T-helper 2 cell (primary cell): Measurements from ENCODE around the gene PNP.
"Not testable (repeated sequence)": the region's sequence is repeated elsewhere in the genome, so short reads cannot be mapped to it uniquely, and the experiment has no call there.

ENCODE experiments used
- DNase-seq, 5 experiments: peaks; one replicate each; pipeline versions ENCODE4 v3.0.0 to v3.0.0-alpha.2; 2012 to 2022
- total RNA-seq, 2 donors: gene quantifications; one replicate each; lab custom pipeline; 2026; lab: John Stamatoyannopoulos, UW

PNP gene
- 334 to 424 reads per million in 2 donors for total RNA-seq

DNA sequence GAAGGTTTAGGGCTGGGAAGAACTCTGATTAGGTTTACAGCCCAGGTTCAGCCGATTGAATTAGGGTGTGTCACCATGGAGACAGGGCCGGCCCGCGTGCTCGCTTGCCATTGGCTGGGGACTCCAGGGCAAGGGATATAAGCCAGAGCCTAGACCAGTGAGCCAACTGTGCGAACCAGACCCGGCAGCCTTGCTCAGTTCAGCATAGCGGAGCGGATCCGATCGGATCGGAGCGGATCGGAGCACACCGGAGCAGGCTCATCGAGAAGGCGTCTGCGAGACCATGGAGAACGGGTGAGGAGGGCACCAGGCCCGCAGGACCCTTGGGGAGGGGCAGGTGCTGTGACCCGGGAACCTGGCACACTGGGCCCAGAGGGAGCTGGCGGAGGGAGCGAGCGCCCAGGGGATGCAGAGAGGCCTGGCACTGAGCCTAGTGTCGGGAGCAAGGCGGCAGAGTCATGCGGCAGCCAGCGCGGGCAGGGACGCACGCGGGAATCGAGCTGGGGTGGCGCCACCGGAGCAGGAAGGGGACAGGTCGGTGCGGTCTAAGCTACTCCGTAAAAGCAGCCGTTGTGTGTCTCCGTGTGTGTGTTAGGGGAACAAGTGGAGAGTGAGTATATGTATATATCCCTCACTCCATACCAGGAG lies at the start of gene PNP:
TSS of gene PNP (plus strand) at position 165 of the 648 bp plus-strand sequence. CDS start at position 284, 119 bp downstream.
- DNase-seq: peak; percentile 67 to 94 (median 81)

GRCh38 chr14:20419419-20419818 lies 49.8 kb upstream of the PNP start:
- DNase-seq: no peak

- DNase-seq: no peak
These were observed 47.9 kb upstream of the PNP start for GRCh38 chr14:20421267-20421666.

DNA sequence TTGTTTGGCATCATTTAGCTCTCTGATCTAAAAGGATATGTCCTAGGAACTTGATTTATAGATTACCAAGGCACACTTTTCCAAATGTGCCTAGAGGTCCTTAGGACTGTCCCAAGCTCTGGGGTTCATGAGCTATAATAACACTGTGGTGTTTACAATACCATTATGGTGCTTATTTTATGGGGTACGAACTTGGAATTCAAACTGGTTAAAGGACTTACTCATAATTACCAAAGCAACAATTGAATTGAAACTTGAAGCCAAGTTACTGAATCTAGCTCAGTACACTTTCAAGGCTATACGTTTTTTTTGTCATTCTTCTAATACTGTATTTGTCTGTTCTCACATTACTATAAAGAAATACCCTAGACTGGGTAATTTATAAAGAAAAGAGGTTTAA lies 46.3 kb upstream of the PNP start:
- DNase-seq: no peak

GRCh38 chr14:20424851-20425250 lies 44.4 kb upstream of the PNP start:
- no peak for DNase-seq

DNA sequence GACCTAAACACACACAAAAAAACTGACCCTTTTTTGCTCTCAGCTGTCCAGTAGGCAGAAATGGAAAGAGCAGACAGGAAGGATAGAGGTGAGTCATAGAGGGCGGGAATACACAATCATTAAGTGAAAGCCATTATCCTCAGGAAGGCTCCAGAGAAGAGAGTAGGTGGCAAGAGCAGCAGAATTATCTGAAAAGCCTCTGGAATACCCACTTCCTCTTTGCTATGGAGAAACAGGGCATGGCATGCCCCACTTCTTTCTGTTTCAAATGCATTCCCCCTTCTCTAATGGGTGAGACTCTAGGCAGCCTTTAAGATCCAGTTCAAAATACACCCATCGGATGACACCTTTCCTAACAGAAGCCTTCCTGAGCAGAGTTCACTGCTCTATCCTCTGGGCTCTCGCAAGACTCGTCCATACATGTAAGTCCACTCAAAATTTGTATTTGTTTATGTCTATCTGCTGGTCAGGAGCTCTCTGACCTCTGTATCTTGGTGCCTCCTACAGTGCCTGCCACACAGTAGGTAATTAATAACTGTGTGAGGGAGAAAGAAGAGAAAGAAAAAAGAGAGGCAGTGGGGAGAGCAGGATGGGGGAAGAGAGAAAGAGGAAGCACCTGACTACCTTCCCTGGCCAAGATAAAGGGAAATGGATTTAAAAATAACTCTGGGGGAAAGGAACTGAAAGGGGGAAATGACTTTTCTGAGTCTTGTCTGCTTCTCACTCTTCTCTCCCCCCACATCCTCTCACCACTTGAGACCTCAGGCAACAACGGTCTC lies 41.8 kb upstream of the PNP start:
- peak in 1 of 5 experiments; percentile 54 for DNase-seq

DNA sequence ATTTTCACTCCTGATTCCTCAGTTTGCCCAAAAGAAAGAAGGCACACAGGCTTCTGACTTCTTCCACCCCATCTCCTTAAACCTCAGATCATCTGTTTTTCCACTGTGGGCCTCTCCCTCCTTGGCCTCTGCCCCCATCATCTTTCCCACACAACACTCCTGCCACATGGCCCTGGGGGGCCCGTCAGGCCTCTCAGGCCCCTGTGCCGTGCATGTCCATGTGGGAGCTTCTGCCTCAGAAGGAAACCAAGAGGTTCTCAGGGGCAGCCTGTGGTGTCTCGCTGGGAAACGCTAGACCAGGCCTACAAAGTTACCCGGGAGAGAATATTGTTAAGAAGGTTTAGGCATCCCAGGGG lies 41.2 kb upstream of the PNP start:
- DNase-seq: no peak

- DNase-seq: no peak
These were observed 40.4 kb upstream of the PNP start for GRCh38 chr14:20428802-20429201.

DNA sequence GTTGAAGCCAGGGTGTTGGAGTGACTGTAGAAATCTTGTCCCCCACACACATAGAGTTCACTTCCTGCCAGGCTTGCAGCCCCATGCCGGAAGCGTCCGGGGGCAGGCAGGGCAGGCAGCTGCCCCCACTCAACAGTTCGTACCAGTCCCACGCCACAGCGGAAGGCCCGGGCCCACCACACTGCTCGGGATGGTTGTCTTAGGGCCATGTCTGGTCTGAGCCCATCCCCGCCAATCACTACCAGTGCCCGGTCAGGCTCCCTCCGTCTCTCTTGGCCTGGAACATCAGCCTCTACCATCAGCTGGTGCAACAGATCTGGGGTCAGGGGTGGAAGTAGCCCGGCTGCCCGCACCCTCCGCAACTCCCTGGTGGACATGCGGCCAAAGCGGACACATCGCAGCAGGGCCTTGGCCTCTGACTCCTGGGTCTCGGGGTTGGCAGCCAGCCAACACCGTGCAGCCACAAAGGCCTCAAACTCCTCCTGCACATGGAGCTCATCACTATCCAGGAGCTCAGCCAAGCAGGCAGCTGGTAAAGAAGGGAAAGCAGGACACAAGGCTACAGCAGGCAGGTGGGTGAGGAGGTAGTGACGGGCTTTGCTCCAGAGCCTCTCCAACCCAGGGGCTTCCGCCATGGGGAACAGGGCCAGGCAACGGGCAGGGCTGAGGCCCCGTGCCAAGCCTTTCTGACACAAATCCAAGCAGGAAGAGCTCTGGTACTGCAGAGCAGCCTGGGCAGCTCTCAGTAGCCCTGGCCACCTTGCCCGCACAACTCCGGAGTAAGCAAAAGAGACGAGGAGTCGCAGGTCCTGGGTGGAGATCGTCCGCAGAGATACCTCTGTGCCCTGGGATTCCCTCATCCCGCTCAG lies 39.2 kb upstream of the PNP start:
- no peak for DNase-seq

DNA sequence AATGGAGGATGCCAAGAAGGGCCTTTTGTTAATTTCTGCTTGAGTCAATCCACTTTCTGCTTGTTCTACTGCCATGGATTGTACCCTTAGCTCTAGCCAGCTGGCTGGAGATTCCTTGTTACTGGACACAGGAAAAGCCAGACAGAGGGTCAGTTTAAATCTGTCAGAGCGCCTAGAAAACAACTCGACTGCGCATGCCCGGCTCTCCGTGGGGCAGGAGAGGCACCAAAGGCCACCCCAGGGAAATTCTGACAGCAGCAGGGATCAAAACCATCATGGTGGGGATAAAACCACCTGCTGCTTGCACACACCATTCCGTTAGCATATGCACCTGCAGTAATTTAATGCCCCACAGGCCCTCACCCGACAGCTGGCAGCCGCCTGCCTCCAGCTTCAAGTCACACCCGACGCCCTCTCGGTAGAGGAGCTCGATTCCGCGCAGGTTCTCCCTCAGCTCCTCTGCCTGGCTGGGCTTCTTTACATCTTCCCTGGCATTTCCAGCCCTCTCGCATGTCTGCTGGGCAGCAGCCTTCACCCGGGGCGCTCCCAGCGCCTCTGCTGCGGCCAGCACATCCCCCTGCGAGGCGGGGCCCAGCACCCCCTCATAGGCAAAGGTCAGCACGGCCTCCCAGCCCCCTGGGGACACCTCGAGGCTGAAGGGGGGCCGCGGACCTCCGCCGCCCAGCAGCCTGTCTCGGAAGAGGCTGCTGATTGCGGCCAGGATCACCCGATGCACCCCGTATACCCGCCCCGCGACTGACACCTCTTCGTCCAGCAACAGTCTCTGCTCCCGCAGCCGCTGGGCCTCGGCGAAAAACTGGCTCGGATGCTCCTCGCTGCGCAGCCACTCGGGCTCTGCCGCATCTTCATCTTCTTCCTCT lies 34.3 kb upstream of the PNP start:
- DNase-seq: no peak

DNA sequence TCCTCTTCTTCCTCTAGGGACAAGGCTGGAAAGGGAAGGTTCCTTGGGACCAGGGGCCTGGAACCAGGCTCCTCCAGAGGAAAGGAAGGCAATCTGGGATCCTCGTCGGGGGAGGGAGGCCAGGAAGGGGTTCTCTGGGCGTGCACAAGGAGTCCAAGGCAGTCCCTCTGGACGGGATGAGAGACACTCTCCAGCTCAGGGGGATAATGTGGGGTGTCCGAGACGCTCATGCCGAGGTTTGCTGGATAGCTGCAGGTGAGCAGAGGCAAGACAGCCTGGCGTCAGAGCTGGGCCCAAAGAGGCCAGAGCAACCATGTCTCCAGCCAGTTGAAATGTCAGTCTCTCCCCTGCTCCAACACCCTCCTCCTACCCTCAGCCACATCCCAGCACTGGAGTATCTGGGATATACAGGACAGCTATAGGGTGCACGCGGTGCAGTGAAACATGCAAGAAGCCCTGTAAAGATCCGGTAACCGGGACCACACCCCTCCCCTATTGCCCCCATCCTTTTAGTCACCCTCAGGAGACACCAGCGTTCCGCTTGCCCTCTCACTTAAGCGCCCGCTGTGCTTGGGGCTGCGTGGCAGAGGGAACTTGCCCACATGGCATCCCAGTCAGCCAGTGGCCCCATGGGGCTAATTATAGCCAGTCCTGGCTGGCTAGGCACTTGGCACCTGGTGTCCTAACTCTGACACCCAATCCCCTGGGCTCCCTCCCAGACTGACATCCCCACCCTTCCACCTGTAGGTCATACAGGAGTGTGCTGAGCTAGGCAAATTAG lies 33.4 kb upstream of the PNP start, which contains the start of gene KLHL33:
TSS of gene KLHL33 (minus strand) at position 585 of the 781 bp plus-strand sequence. CDS start at position 230, 355 bp downstream.
- DNase-seq: no peak

- no peak for DNase-seq
These were observed 32.8 kb upstream of the PNP start for GRCh38 chr14:20436363-20436755.

- no peak for DNase-seq
These were observed 30.5 kb upstream of the PNP start for GRCh38 chr14:20438664-20439063.

DNA sequence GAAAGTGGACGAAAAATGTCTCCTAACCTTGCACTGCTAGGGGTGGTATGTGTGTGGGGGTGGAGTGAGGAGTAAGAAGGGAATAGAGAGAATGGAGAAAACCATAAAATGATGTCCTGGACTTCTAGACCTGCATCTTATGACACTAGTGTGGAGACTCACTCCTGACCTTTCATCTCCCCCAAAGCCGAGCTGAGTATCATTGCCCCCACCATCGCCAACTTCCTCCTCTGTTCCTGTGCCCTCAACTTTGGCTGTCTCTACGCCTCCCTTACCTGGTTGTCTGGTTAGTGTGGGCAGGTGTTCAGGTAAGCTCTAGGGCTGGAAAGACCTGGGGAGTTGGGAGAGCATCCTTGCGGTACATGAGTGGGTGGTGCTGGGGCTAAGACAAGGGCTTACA lies 28.7 kb upstream of the PNP start:
- no peak for DNase-seq

- DNase-seq: peak in 1 of 5 experiments; percentile 77
These were observed 28.3 kb upstream of the PNP start for GRCh38 chr14:20440882-20441281.

DNA sequence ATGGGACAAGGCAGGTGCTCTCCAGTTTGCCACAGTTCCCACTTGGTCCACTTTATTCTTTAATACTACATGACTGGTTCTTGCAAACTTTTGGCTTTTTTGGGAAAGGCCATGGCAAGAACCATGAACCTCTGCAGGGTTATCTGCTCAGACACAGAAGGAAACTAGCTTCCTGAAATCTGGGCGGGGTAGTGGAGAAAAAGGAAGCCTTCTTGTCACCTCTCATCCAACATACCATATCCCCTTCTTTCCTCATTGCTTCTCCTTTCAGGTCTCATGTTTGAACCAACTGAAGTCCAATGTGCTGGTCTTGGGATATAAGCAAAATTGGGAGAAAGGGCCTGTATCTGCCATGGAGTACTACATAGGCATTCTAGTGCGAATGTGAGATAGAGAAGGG lies 27.7 kb upstream of the PNP start:
- DNase-seq: no peak

DNA sequence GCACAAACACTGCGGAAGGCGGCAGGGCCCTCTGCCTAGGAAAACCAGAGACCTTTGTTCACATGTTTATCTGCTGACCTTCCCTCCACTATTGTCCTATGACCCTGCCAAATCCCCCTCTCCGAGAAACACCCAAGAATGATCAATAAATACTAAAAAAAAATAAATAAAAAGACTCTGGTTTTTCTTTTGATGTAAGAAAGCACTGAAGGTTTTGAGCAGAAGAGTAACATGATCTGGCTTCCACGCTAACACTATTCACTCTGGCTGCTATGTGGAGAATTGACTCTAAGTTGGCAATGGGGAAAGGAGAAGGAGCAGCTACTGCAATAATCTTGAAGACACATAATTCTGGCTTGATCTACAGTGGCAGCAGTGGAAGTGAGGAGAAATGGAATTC lies 25.6 kb upstream of the PNP start:
- DNase-seq: not testable (repeated sequence)

GRCh38 chr14:20446889-20447288 lies 22.3 kb upstream of the PNP start:
- no peak for DNase-seq

DNA sequence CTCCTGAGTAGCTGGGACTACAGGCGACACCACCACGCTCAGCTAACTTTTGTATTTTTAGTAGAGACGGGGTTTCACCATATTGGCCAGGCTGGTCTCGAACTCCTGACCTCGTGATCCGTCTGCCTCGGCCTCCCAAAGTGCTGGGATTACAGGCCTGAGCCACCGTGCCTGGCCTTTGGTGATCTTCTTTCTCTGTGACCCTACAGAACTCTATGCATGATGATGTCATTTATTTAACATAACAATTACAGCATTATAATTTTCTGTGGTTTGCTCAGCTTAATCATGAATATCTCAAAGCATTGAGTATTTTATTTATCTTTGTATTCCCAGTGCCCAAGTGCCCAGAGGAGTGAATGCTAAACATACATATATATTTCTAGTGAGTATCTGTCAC lies 16.4 kb upstream of the PNP start:
- not testable (repeated sequence) for DNase-seq

DNA sequence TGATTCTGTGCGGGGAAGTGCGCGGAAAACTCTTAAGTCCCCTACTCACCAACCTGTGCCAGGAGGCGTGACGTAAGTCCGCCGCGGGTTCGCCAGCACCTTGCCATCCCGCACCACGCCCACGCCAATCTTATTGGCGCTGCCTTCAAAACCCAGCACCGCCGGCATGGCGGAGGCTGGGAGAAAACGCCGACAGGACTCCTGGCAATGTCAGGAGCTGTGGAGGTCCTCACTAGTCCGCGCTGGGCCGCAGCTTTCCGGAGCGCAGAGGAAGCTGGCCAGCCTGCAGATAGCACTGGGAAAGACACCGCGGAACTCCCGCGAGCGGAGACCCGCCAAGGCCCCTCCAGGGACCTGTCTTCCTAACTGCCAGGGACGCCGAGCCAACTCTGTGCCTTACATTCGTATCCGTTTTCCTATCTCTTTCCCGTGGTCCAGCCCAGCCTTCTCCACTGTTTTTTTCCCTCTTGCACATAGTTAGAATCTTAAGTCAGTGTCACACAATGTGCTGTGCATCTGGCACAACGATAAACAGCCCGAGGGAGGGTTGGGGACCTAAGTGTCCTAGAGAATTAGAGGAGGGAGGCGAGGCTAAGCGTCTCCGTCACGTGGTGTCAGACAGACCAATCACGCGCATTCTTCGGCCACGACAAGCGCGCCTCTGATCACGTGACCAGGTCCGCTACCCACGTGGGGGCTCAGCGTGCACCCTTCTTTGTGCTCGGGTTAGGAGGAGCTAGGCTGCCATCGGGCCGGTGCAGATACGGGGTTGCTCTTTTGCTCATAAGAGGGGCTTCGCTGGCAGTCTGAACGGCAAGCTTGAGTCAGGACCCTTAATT lies 14.5 kb upstream of the PNP start, which contains the start of the genes APEX1 and OSGEP:
TSS of gene APEX1 (plus strand) at position 711 of the 839 bp plus-strand sequence. CDS start 420 bp downstream, outside the sequence.
TSS of gene OSGEP (minus strand) at position 297 of the 839 bp plus-strand sequence. CDS start at position 168, 129 bp downstream.
- DNase-seq: peak; percentile 88 to 100 (median 95)
